Esophagus muscularis mucosa (tissue), 3 donors: ENCODE results near the gene KLK2.

ENCODE experiments used
- POLR2A ChIP-seq: fragments of 450-650 bp; IDR thresholded peaks from one replicate; pipeline ENCODE4 v1.6.1; 2017; ENCODE audit warnings: antibody characterized with exemption, moderate library complexity, mild to moderate bottlenecking, low read depth
- TF ChIP-seq, protein P1 (sequence below), 3 experiments: fragments of 200-600 bp in 2 of 3; fragments of 450-650 bp in 1 of 3; sonication (generic) in 2 of 3; IDR thresholded peaks; one replicate each; pipeline ENCODE4 v1.5.1; 2017 to 2019; ENCODE audit warnings: antibody characterized with exemption in 3 of 3, mild to moderate bottlenecking in 2 of 3, moderate library complexity in 1 of 3

DNA sequence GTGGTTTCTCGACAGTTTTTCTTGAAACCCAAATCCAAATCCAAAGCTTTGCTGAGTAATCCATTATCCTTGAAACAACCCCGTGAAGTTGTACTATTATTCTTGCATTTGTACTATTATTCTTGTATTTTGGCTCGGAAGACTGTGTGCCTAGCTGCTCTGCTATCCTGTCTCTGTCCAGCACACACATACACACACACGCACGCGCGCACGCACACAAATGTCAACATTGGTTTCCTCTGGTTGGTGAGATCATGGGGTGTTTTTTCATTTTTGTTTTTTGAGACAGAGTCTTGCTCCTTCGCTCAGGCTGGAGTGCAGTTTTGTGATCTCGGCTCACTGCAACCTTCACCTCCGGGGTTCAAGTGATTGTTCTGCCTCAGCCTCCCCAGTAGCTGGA is 52.9 kb downstream of the KLK2 start:
- TF ChIP-seq, protein P1, sequence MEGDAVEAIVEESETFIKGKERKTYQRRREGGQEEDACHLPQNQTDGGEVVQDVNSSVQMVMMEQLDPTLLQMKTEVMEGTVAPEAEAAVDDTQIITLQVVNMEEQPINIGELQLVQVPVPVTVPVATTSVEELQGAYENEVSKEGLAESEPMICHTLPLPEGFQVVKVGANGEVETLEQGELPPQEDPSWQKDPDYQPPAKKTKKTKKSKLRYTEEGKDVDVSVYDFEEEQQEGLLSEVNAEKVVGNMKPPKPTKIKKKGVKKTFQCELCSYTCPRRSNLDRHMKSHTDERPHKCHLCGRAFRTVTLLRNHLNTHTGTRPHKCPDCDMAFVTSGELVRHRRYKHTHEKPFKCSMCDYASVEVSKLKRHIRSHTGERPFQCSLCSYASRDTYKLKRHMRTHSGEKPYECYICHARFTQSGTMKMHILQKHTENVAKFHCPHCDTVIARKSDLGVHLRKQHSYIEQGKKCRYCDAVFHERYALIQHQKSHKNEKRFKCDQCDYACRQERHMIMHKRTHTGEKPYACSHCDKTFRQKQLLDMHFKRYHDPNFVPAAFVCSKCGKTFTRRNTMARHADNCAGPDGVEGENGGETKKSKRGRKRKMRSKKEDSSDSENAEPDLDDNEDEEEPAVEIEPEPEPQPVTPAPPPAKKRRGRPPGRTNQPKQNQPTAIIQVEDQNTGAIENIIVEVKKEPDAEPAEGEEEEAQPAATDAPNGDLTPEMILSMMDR (IDR thresholded peaks at IDR 0.05): no peak
- no peak for TF ChIP-seq POLR2A
